ENCODE results near the gene PRKD2.
"Not testable (repeated sequence)": the region's sequence is repeated elsewhere in the genome, so short reads cannot be mapped to it uniquely, and the experiment has no call there.

Gene PRKD2

DNA sequence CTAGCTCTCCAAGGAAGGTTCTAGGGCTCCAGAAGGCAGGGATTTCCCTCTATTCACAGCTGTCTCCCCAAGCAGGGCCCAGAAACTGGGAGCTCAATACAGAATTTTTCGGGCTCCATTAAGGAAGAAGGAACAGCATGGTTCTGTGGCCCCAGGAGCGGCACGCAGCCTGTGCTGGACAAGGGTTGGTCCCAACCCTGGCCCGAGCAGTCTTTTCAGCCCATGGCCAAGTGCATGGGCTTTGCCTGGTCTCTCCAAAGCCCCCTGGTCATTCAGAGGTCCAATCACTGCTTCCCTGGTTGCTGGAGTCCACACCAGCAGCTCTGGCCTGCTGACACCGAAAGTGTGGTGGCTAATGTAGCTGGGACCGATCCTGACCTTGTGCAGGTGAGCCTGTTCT is 6.6 kb upstream of the PRKD2 start:
- no peak for DNase-seq

DNA sequence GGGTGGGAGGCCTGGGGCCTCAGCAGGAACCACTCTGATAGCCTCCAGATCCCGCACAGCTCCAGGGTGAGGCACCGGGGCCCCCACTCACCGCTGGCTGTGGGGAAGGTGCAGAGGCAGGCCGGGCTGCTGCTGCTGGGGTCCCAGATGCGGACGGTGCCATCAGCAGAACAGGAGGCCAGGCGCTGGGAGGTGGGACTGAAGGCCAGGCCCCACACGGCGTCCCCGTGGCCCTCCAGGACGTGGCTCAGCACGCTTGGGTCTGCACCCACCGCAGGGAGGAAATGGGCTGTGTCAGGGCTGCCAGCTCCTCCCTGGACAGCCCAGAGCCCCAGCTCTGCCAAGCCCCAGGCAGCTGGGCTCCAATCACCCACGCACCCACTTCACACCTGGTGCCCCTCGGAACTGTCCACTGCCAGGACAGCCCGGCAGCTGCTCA is 6.1 kb upstream of the PRKD2 start:
- DNase-seq = no peak

DNA sequence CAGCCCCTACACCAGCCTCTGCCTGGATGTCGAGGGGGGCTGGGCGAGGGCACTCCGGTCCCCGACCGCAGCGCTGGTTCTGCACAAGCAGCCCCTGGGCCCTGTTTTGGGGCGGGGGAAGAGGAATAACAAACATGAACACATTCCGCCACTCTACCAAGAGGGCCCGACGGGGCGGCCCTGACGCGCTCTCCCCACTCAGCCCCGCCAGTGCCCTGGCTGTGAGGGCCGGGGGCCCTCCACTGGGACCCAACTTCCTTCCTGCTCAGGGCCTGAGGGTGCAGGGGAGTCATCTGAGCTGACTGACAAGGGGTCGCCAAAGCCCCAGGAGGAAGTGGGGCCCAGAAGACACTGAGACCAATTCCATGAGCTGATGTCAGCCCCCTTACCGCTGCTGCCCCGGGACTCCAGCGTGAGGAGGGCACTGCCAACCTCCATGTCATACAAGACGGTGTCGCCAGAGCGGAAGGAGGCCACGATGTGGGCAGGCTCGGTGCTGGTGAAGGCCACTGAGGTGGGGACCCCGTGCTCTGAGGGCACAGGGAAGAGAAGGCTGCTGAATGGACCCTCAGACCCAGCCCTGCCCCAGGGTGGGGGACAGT is 5.6 kb upstream of the PRKD2 start:
- DNase-seq = no peak

DNA sequence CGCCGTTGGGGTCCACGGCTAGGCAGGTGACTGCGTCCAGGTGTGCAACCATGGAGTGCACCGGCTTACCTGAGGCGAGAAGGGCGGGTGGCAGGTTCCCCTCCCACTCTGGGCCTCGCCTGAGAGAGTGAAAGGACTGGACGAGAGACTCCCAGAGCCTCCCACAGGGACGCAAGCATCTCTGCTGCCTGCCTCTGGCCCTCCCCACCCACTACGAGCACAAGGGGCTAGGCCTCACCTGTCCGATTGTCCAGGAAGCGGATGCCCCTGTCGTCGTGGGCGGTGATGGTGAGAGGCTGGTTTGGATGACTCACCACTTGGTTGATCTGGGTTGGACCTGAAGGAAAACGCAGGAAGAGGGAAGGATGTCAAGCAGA is 5.1 kb upstream of the PRKD2 start:
- DNase-seq = no peak

DNA sequence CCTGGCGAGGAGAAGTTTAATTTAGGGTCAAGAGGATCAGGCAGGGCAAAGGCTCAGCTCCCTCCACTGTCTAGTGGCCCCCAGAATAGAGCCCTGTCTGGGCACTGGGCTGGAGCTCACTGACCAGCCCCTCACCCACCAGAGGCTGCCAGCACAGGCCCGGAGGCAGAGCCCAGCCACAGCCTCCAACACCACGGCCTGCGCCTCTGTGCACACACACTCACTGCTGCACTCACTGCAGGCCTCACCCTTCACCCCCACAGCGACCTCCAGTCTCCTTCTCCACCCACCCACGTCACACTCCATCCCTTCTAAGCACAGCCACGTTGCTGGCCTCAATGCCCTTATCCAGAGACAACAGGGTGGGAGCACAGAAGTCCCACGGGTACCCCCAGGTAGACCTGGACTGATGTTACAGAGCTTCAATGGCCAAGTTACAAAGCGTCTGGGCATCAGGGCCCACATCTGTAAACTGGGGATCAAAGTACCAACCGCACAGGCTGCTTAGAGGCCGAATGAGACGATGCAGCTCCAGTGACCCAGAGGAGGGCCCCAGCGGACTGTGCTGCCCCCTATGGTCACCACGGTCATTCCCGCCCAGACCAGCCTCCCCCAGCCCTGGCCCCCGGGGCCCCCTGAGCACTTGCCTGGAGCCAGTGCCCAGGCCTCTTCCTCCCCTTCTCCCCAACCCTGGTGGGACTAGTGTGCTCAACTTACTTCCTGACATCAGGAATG is 4.5 kb upstream of the PRKD2 start:
- no peak for DNase-seq

DNA sequence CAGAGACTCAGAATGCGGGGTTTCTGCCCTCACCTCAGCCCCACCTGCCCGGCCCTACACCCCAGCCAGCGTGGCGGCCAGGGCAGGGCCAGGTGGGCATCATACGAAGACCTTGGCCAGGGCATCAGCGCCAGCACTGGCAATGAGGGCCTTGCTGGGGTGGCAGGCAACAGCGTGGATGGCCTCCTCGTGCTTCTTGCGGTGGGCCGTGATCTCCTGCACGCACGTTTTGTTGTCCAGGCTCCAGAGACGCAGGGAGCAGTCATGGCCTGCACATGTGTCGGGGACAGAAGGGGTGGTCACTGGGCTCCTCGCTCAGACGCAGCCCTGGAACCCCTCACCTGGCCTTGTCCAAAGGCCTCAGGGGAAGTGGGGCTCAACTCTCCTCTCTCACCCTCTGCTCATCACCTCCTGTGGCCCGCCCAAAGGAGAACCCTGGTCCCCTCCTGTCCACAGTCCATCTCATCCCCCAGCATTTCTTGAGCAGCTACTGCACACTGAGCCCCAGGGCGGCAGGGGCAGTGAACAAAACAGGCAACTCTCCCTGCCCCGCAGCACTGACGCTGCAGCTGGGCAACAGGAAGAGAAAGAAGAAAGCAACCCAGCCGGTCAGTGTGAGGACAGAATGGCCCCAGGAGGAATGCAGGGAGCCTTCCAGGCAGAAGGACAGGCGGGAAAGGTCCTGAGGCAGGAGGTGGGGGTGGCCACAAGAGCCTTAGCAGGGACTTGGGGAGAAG is 3.8 kb upstream of the PRKD2 start:
- no peak for DNase-seq

DNA sequence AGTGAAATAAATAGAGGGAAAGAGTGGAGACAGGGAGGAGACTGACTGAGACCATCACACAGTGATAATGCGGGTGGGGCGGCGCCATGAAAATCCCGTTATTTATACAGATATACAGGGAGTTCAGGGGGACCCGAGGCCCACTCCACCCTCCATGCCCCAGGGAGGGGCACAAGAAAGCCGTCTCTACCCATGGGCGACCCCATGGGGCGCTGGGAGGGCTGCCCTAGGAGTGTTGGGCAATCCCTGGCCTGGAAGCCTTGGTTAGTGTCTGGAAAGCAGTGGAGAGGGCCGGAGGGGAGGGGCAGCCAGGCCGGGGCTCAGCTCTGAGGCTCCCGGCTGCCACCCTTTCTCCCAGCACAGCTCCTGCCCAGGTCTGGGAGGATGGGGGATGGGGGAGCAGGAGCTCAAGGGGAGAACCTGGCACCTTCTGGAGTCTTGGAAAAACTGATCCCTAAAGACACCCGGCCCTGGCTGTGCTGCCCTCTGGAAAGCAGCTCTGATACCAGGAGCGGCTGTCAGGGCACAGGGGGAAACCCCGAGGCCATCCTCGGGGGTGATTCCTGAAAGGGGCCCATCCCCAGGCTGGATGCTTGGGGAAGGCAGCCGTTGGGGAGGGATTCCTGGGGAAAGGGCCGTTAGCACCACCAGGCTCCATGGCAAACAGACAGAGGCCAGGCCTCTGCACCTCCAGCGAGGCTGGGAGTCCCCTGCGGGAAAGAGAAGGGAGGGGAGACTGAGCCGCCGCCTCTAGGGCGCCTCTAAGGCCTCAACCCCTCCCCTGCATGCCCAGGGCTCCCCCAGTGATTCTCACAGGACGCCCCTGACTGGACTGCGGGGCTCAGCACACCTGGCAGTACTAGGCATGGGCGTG is 3.0 kb upstream of the PRKD2 start:
- DNase-seq = no peak

DNA sequence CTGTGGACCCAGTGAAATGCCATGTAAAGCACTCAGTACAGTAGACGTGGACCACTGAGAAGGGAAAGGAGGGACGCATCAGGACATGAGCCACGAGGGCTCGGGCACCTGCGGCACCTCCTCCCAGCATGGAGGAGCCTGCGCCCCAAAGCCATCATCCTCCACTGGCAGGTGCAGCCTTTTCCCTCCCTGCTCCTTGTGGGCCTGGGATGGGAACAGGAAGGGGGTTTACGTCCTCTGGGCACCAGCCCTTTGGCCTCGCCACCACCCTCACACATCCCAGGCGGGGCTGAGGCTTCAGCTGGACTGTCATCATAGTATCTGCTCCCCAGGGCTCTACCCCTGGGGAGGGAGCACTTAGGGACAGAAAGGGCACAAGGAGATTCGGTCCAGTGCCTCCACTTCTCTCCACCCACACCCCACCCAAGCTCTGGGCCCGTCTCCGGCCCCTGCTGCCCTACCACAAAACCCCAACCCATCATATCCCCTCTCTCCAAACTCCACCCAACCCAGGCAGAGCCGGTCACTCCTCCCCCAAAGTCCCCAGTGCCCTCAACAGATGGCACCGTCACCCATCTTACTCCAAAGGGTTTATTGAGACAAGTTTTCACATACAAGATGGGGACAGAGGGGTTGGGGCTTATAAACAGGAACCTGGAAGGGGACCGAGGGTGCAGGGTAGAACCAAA is 2.2 kb upstream of the PRKD2 start:
- DNase-seq = no peak

DNA sequence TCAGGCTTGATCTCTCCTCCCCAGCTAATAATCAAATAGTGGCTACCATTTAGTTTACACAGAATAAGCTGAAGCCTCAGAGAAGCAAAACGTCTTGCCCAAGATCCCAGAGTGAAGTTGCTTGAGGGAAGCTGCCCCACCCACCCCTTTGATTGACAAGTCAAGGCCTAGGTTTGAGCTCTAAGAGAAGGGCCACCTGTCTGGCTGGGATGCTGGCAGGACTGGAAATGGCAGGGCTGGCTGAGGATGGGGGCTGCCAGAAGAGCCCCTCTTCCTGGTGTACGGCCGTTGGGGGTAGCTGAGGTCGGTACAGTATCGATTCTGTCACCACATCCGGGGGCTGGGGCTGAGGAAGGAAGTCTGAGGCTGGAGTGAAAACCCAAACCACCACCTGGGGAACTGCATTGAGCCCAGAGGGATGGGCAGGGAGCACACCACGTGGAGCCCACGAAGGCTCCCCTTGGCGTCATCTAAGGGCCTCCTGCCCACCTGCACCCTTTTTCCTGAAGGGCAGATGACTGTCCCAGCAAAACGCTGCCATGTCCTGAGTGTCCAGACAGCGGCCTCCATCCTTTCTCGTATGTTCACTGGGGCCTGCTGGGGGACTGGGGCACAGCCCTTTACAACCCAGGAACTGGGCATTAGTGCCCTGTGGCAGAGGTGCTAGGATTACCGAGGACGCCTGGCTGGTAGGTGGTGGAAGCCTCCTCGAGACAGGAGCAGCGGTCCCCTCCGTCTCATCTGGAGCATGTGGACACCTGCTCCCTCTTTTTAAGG is 1.4 kb upstream of the PRKD2 start:
- peak; percentile 42 for DNase-seq

DNA sequence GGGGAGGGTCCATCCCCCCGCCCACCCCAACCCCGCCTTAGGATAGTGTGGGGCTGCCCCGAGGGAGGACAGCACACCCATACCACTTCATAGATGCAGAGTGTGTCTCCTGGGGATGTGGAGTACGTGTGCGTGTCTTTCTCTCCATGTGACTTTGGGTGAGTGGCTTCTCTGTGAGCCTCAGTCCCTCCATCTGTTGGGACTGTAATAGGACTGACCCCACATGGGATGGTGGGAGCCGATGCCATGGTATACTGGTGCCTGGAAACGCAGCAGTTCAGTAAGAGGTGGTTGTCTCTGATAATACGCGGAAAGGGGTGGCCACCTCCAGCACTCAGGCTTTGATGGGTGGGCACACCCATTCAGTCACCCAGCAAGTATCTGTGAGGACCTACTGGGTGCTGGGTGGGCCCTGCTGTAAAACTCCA is 816 bp upstream of the PRKD2 start:
- DNase-seq = no peak

DNA sequence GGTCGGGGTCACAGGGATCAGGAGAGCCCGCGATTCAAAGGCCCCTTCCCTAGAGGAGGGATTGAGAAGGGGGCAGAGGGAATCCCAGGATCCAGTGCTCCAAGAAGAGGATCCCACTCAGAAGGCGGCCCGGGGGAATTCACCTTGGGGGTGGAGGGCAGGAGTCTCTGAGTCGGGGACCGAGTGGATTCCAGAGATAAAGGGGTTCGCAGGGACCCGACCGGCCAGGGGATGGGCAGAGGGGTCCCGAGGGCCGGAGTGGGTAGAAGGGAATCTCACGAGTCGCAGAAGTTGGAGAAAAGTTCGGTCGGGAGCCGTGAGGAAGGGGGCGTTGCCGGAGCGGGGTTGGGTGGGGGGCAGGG is 261 bp downstream of the PRKD2 start:
- DNase-seq = no peak

DNA sequence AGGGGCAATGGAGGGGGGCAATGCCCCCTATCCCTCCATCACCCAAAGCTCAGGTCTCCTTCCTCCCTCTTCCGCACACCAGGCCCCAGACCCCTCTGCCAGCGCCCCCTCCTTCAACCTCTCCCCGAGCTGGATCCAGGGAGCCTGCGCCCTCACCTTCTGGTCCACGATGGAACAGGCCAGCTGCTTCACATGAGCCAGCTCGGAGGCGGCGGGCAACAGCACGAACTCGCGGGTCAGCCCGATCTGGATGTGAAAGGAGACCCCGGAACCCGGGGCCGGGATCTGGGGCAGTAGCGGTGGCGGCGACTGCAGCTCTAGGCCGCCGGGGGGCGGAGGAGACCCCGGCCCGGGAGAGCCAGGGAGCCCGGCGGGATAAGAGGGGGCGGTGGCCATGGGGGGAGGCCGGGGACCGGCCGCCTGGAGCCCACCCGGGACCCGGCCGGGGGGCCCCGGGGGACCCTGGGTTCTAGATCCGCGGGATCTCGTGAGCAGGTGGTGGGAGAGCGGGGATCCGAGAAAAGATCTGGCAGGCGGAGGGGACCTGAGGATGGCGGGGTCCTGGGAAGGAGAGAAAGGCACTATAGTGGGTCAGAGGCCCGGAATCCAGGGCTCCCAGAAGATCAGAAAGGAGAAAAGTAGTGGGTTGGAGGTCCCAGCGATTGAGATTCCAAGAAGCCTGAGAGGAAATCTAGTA is 791 bp downstream of the PRKD2 start:
- no peak for DNase-seq

DNA sequence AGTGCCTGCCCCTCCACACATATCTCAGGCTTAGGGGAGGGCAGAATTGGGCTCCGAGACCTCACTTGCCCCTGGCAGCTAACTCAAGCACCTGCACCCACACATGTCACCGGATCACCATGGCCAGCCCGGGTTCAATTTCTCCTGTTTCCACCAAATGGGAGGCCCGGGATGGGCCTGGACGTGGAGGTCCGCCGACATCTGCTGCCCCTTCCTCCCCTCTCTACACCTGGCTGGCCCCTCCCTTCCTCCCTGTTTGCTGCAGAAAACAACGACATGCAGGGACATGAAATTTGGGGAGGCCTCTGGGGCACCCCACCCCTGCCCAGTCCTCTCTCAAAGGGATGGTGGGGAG is 1.3 kb downstream of the PRKD2 start:
- DNase-seq = no peak

DNA sequence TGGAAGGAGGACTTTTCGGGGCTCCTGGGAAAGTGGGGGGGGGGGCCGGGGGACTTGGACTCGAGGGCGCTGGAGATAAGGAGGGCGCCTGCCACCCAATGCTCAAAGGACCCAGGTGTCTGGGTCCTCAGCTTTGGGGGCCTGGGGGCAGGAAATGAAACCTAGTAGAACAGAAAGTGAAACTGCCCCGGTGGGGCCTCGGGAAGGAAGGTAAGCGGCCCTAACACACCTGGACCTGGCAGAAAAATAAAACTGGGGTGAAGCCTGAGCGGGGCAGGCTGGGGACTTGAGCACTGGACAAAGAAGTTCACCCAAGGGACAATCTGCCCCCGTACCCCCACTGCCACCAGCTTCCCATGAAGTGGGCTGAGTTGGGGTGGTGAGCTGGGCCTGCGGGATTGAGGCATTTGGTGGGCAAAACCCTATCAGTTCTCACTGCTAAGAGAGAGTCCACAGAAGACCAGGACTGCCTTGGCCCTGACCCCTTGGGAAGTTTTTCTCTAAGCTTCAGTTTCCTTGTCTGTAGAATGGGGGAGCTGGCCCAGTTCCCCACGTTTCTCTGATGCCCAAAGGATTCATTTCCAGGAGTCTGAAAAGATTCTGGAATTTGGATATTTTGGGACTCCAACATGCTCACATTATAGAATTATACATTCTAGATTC is 2.3 kb downstream of the PRKD2 start:
- peak; percentile 71 for DNase-seq

DNA sequence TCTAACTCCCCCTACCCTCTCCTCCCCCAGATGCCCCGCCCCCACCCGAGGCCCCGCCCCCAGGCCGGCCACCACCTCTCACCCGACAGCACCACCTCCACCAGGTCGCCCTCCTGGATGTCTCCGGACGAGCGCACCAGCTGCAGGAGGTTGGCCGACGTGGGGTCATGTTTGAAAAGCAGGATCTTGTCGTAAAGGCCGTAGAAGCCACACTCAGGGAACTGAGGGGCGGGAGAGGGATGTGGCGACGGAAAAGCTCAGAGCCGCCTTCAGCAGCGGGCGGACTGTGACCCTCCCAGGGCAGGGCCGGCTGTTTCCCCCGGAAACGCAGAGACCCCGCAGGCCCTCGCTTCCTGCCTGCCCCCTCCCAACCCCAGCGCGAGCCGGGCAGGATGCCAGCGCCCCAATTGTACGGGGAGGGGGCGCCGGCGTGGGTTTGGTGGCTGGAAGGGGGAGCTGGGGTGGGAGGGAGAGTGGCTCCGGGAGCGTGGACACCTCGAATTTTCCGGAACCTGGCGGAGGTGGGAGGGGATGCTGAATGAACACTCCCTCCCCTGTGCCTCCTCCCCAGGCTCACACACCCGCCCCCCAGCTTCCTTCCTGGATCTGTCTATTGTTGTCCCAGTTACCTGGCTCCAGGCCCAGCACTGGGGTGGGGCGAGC is 3.0 kb downstream of the PRKD2 start:
- DNase-seq = peak; percentile 78

DNA sequence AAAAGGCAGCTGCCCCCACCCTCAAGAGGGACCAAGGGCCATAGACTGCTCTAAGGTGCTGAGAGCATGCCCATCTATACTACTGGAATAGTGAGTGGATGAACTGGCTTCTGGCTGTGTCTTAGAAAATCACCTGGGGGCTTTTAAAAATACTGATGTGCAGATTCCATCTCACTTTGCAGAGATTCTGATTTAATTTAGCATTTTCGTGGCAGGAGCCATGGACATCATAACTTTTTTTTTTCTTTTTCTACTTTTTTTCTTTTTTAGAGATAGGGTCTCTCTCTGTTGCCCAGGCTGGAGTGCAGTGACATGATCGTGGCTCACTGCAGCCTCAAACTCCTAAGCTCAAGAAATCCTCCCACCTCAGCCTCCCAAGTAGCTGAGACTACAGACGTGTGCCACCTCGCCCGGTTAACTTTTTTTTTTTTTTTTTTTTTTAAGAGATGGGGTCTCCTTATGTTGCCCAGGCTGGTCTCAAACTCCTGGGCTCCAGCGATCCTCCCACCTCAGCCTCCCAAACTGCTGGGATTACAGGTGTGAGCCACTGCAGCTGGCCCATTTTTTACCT is 4.1 kb downstream of the PRKD2 start:
- DNase-seq = not testable (repeated sequence)

DNA sequence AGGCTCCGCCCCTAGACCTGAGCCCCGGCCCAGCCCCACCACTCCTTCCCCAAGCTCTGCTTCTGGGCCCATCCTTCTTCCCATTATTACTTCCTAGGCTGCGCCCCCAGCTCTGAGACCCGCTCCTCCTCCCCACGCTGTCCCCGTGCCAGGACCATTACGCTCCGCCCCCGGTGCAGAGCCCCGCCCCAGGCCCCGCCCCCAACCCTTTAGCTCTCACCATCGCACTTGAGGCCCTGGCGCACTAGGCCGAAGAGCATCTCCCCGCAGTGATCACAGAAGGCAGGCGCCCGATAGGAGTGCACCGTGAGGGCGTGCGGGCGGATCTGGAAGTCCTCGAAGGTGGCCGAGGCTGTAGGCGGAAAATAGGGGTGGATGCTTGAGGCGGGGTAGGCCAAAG is 6.2 kb downstream of the PRKD2 start:
- DNase-seq = no peak

DNA sequence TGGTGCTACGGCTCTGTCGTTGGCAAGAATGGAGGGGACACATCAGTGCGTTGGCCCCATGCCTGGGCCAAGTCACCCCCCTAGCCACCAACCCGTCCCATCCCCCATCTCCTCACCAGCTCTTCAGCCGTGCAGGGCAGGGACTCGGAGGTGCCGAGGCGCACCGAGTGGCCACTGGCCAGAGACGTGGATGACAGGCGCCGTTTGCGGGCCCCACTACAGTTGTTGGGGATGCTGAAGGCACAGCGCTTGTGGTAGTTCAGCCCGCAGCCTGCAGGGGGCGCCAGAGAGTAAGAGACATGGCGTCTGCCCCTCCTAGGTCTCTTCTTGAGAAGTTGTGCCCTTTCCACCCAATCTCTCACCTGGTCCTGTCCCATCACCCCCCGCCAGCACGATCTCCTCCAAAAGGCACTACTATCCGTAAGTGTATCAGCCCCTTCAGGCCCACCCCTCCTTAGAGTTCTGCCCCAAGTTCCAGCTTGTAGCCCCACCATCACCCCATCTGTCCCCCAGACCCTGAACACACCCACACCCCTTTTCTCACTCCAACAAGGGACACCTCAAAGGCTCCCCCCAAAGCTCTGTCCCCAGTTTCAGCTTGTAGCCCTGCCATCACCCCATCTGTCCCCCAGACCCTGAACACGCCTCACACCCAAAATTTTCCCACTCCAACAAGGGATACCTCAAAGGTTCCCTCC is 12.4 kb downstream of the PRKD2 start:
- peak; percentile 78 for DNase-seq

DNA sequence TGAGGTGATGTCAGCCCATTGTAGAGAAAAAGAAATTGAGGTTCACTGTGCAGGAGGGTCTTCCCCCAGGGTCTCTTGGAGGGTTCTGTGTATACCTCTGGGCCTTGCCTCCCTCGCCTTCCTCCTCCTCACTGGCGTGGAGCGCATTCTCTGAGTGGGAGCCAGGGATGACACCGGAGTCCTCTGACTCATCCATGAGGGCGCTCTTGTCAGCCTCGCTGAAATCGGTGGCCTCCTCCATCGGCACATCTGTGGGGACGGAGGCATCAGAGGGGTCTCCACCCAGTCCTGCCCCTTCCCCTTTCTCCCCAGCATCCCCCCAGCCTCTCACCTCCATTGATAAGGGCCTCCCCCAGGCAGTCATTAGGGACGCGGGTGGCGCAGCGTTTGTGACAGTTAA is 16.2 kb downstream of the PRKD2 start:
- DNase-seq = no peak

Measured in stimulated activated naive CD4-positive, alpha-beta T cell treated with Interleukin-2 at 50 U/mL for 16 hours (primary cell).